Sigmoid colon (tissue), 7 donors: ENCODE data around the gene GSE1. TPM values are rescaled to one million over a fixed set of nuclear protein-coding genes. Genes with fewer than 3 reads are reported as not detected.

Source experiments
- DNase-seq: peaks from one replicate; pipeline ENCODE4 v3.0.0-alpha.2; 2019
- H3K27ac ChIP-seq, 4 donors: fragments of 200-600 bp; sonication (generic); one replicate each; pipeline ENCODE4 v1.5.1; 2016 to 2019; ENCODE audit warnings: mild to moderate bottlenecking in 1 of 4
- H3K27me3 ChIP-seq, 3 donors: fragments of 200-600 bp; sonication (generic); one replicate each; pipeline ENCODE4 v1.5.1; 2019; ENCODE audit warnings: mild to moderate bottlenecking in 1 of 3
- H3K36me3 ChIP-seq, 4 donors: fragments of 200-600 bp; sonication (generic); one replicate each; pipeline ENCODE4 v1.5.1; 2016 to 2019
- H3K4me1 ChIP-seq, 4 donors: fragments of 200-600 bp; sonication (generic); one replicate each; pipeline ENCODE4 v1.5.1; 2017 to 2019
- H3K4me3 ChIP-seq, 4 donors: fragments of 200-600 bp; sonication (generic); one replicate each; pipeline ENCODE4 v1.5.1; 2017 to 2019; ENCODE audit warnings: mild to moderate bottlenecking in 2 of 4, moderate library complexity in 1 of 4
- H3K9me3 ChIP-seq, 4 donors: fragments of 200-600 bp in 3 of 4; sonication (generic) in 3 of 4; one replicate each; pipeline versions ENCODE4 v1.5.1 to v1.6.1; 2013 to 2019
- CTCF ChIP-seq, 4 experiments: fragments of 450-650 bp in 3 of 4; fragments of 200-600 bp in 1 of 4; IDR thresholded peaks; one replicate each; pipeline ENCODE4 v1.5.1; 2016 to 2019; ENCODE audit warnings: antibody characterized with exemption in 4 of 4, mild to moderate bottlenecking in 3 of 4, moderate library complexity in 2 of 4
- EP300 ChIP-seq, 4 donors: sonication (generic); formaldehyde crosslinking; IDR thresholded peaks; one replicate each; pipeline ENCODE4 v1.6.1; 2017; ENCODE audit warnings: antibody characterized with exemption in 4 of 4
- POLR2A ChIP-seq, 2 donors: fragments of 450-650 bp; IDR thresholded peaks; one replicate each; pipeline ENCODE4 v1.6.1; 2016; ENCODE audit warnings: antibody characterized with exemption in 2 of 2, mild to moderate bottlenecking in 2 of 2, moderate library complexity in 2 of 2
- POLR2AphosphoS5 ChIP-seq, 4 donors: sonication (generic); formaldehyde crosslinking; IDR thresholded peaks; one replicate each; pipeline ENCODE4 v1.6.1; 2017; ENCODE audit warnings: antibody characterized with exemption in 4 of 4
- WGBS, 2 donors: extraction: QIAGEN DNeasy Blood & Tissue Kit; methylation state at CpG; one replicate each; pipeline ENCODE4 v1.1.7; 2013; 5-methylcytosine and 5-hydroxymethylcytosine counted together
- intact Hi-C: fragments of 100-400 bp; cut with DNase I; formaldehyde crosslinking; loops from one replicate; pipeline ENCODE4 v1.15.1; 2023
- polyA plus RNA-seq, 3 donors: library from polyadenylated mRNA; stranded (reverse); fragments of 200-250 nt; gene quantifications; one replicate each; pipeline ENCODE4 v1.2.3, GENCODE V29; 2013
- total RNA-seq, 4 donors: library from RNA; depleted of rRNA; stranded (reverse); fragments of >200 nt; gene quantifications; one replicate each; pipeline ENCODE4 v1.1.0, GENCODE V29; 2016
- donor health status: healthy with polysubstance abuse.
- donor health status: Bipolar disorder and iron deficiency.
- donor health status: healthy.

The GSE1 gene
- total and polyA plus RNA-seq, 7 donors, result 12.0 to 76.7 (median 42.5) TPM

GRCh38 chr16:85573696-85574641 is 39.2 kb upstream of the GSE1 start:
- Histone ChIP-seq H3K27me3 (no peaks in the 10 kb centered on the region), H3K4me1 (peaks cover 0 to 91% (median 78%) of the 10 kb centered on the region in 4 donors), H3K36me3 (no peaks in the 10 kb centered on the region), H3K4me3 (peak overlapping the region in 3 of 4 donors; percentile 15 to 25 (median 20)), H3K9me3 (no peaks in the 10 kb centered on the region), H3K27ac (peak overlapping the region; percentile 73 to 88 (median 84))
- TF ChIP-seq EP300 (IDR thresholded peaks at IDR 0.05), result peak in 1 of 4 donors; percentile 3
- TF ChIP-seq POLR2A (IDR thresholded peaks at IDR 0.05), result no peak
- TF ChIP-seq POLR2AphosphoS5 (IDR thresholded peaks at IDR 0.05), result peak in 2 of 4 donors; percentile 12 to 35
- DNase-seq, result peak; percentile 90
- intact Hi-C loops, result no loop called here
- WGBS, 2 donors, result 34 to 54% methylated on average over 37 of the region's 37 CpGs

- WGBS, 2 donors, result 65 to 70% methylated on average over 29 of the region's 29 CpGs
- Histone ChIP-seq H3K36me3 (no peaks in the 10 kb centered on the region), H3K4me1 (peaks cover 0 to 95% (median 82%) of the 10 kb centered on the region in 4 donors), H3K9me3 (no peaks in the 10 kb centered on the region), H3K27me3 (no peaks in the 10 kb centered on the region), H3K4me3 (peak overlapping the region in 3 of 4 donors; percentile 15 to 25 (median 20)), H3K27ac (peak overlapping the region; percentile 73 to 88 (median 84))
- intact Hi-C loops, result no loop called here
- no peak for DNase-seq
- TF ChIP-seq EP300 (IDR thresholded peaks at IDR 0.05) (no peak), POLR2AphosphoS5 (IDR thresholded peaks at IDR 0.05) (no peak), POLR2A (IDR thresholded peaks at IDR 0.05) (no peak), CTCF (IDR thresholded peaks at IDR 0.05) (no peak)
These were observed 38.2 kb upstream of the GSE1 start for GRCh38 chr16:85574672-85575475.

GRCh38 chr16:85575920-85576319 is 37.2 kb upstream of the GSE1 start:
- H3K27ac ChIP-seq, result peak overlapping the region in 1 of 4 donors; percentile 88
- no peaks in the 10 kb centered on the region for H3K27me3 ChIP-seq
- DNase-seq, result no peak
- intact Hi-C loops, result no loop called here
- H3K4me3 ChIP-seq, result no peak overlapping the region
- WGBS, 2 donors, result 27 to 69% methylated on average over 5 of the region's 5 CpGs
- TF ChIP-seq CTCF (IDR thresholded peaks at IDR 0.05) (no peak), POLR2A (IDR thresholded peaks at IDR 0.05) (no peak)
- H3K9me3 ChIP-seq, result no peaks in the 10 kb centered on the region
- no peaks in the 10 kb centered on the region for H3K36me3 ChIP-seq
- H3K4me1 ChIP-seq, result peaks cover 0 to 95% (median 84%) of the 10 kb centered on the region in 4 donors

- no peaks in the 10 kb centered on the region for H3K9me3 ChIP-seq
- H3K4me1 ChIP-seq, result peaks cover 0 to 95% (median 90%) of the 10 kb centered on the region in 4 donors
- no peaks in the 10 kb centered on the region for H3K36me3 ChIP-seq
- intact Hi-C loops, result no loop called here
- DNase-seq, result no peak
- H3K27me3 ChIP-seq, result no peaks in the 10 kb centered on the region
- TF ChIP-seq EP300 (IDR thresholded peaks at IDR 0.05), result no peak
- no peak for TF ChIP-seq POLR2AphosphoS5 (IDR thresholded peaks at IDR 0.05)
- TF ChIP-seq POLR2A (IDR thresholded peaks at IDR 0.05), result no peak
- TF ChIP-seq CTCF (IDR thresholded peaks at IDR 0.05), result no peak
- no peak overlapping the region for H3K4me3 ChIP-seq
- H3K27ac ChIP-seq, result peak overlapping the region in 2 of 4 donors; percentile 0 to 70
- 76 to 91% methylated on average over 12 of the region's 12 CpGs for WGBS, 2 donors
These were observed 36.2 kb upstream of the GSE1 start for GRCh38 chr16:85576944-85577343.
